ENCODE results near the gene EFNB3. TPM values are rescaled to one million over a fixed set of nuclear protein-coding genes. Genes with fewer than 3 reads are reported as not detected.

EFNB3 gene
- total RNA-seq, 1 donor from 2014 or later: 5.8 TPM

DNA sequence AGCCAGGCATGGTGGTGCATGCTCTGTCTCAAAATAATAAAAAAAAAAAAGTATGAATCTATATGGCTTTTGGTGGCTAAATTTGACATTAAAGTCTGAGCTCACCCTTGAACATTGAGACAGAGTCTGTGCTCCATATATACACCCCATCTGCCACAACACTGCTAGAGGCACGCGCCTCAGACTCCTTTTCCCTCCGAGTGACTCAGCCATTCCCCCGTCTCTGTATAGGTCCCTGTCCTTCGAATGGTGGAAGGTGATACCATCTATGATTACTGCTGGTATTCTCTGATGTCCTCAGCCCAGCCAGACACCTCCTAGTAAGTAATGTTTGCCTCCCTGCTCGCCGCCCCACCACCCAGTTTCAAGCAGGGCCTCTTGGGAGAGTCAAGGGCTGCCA, 4.5 kb upstream of the EFNB3 start:
- Histone ChIP-seq H3K27ac (no peak overlapping the region), H3K4me3 (no peak overlapping the region), H3K9me3 (ENCODE audit: low read depth) (no peaks in the 10 kb centered on the region), H3K36me3 (peaks cover 3% of the 10 kb centered on the region), H2AFZ (replicated peaks) (no peak overlapping the region), H3K4me2 (no peak overlapping the region), H4K20me1 (ENCODE audit: low read depth) (peaks cover 11% of the 10 kb centered on the region), H3F3A (ENCODE audit: low read depth) (peaks cover 14% of the 10 kb centered on the region), H3K4me1 (peaks cover 11% of the 10 kb centered on the region), H3K79me2 (ENCODE audit: low read depth) (no peaks in the 10 kb centered on the region), H3K27me3 (peaks cover 9% of the 10 kb centered on the region), H3K9ac (no peak overlapping the region)
- Mint-ChIP-seq H3K27me3 (ENCODE audit: insufficient read depth, low read depth) (peaks cover 3% of the 10 kb centered on the region), H3K36me3 (peaks cover 18% of the 10 kb centered on the region), H3K9me3 (no peaks in the 10 kb centered on the region), H3K4me3 (no peak overlapping the region), H3K4me1 (peaks cover 20% of the 10 kb centered on the region), H3K27ac (peak overlapping the region; percentile 32)
- DNase-seq (ENCODE audit: low spot score): no peak
- TF ChIP-seq EZH2 (IDR thresholded peaks at IDR 0.05): no peak
- TF ChIP-seq, protein P1, sequence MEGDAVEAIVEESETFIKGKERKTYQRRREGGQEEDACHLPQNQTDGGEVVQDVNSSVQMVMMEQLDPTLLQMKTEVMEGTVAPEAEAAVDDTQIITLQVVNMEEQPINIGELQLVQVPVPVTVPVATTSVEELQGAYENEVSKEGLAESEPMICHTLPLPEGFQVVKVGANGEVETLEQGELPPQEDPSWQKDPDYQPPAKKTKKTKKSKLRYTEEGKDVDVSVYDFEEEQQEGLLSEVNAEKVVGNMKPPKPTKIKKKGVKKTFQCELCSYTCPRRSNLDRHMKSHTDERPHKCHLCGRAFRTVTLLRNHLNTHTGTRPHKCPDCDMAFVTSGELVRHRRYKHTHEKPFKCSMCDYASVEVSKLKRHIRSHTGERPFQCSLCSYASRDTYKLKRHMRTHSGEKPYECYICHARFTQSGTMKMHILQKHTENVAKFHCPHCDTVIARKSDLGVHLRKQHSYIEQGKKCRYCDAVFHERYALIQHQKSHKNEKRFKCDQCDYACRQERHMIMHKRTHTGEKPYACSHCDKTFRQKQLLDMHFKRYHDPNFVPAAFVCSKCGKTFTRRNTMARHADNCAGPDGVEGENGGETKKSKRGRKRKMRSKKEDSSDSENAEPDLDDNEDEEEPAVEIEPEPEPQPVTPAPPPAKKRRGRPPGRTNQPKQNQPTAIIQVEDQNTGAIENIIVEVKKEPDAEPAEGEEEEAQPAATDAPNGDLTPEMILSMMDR (IDR thresholded peaks at IDR 0.05): no peak
- no peak for TF ChIP-seq EZH2phosphoT487 (IDR thresholded peaks at IDR 0.05)

- TF ChIP-seq, protein P1 (IDR thresholded peaks at IDR 0.05): no peak
- TF ChIP-seq EZH2 (IDR thresholded peaks at IDR 0.05): no peak
- TF ChIP-seq EZH2phosphoT487 (IDR thresholded peaks at IDR 0.05): no peak
Observed at GRCh38 chr17:7701681-7702080, 3.3 kb upstream of the EFNB3 start.

DNA sequence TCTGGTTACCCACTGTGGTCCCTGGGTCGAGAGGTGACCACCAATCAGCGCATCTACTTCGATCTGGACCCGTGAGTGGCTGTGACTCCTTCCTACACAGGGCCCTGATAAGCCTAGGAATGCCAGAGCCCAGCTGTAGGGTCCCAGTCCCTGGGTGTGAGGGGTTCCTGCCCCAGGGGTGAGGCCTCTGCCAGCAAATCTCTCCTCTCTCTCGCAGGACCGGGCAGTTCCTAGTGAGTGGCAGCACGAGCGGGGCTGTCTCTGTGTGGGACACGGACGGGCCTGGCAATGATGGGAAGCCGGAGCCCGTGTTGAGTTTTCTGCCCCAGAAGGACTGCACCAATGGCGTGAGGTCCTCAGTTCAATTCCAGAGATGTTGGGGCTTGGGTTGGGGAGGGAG, 2.2 kb upstream of the EFNB3 start:
- Mint-ChIP-seq H3K27me3 (ENCODE audit: insufficient read depth, low read depth) (peaks cover 6% of the 10 kb centered on the region), H3K36me3 (peaks cover 9% of the 10 kb centered on the region), H3K9me3 (no peaks in the 10 kb centered on the region), H3K4me1 (peaks cover 40% of the 10 kb centered on the region), H3K4me3 (no peak overlapping the region), H3K27ac (peak overlapping the region; percentile 99)
- DNase-seq (ENCODE audit: low spot score): no peak
- Histone ChIP-seq H3K9ac (no peak overlapping the region), H3K27ac (no peak overlapping the region), H2AFZ (replicated peaks) (no peak overlapping the region), H3K4me3 (no peak overlapping the region), H4K20me1 (ENCODE audit: low read depth) (peaks cover 29% of the 10 kb centered on the region), H3K27me3 (peaks cover 15% of the 10 kb centered on the region), H3K9me3 (ENCODE audit: low read depth) (no peaks in the 10 kb centered on the region), H3K4me1 (peaks cover 19% of the 10 kb centered on the region), H3K79me2 (ENCODE audit: low read depth) (peaks cover 4% of the 10 kb centered on the region), H3K36me3 (peaks cover 3% of the 10 kb centered on the region), H3F3A (ENCODE audit: low read depth) (peaks cover 22% of the 10 kb centered on the region), H3K4me2 (no peak overlapping the region)
- TF ChIP-seq EZH2 (IDR thresholded peaks at IDR 0.05) (no peak), EZH2phosphoT487 (IDR thresholded peaks at IDR 0.05) (no peak)
- TF ChIP-seq, protein P1 (IDR thresholded peaks at IDR 0.05): no peak

More at GRCh38 chr17:7701681-7702080, 3.3 kb upstream of the EFNB3 start:
- H3K4me2 ChIP-seq: no peak overlapping the region
- peaks cover 29% of the 10 kb centered on the region for H3K4me1 Mint-ChIP-seq
- H3F3A ChIP-seq (ENCODE audit: low read depth): peaks cover 19% of the 10 kb centered on the region
- no peaks in the 10 kb centered on the region for H3K9me3 Mint-ChIP-seq
- peaks cover 9% of the 10 kb centered on the region for H3K36me3 Mint-ChIP-seq
- peaks cover 4% of the 10 kb centered on the region for H3K27me3 Mint-ChIP-seq (ENCODE audit: insufficient read depth, low read depth)
- H3K9me3 ChIP-seq (ENCODE audit: low read depth): no peaks in the 10 kb centered on the region
- no peak for DNase-seq (ENCODE audit: low spot score)
- H2AFZ ChIP-seq (replicated peaks): no peak overlapping the region
- peaks cover 15% of the 10 kb centered on the region for H3K27me3 ChIP-seq
- no peak overlapping the region for H3K9ac ChIP-seq
- no peak overlapping the region for H3K27ac ChIP-seq
- H3K4me1 ChIP-seq: peaks cover 19% of the 10 kb centered on the region
- H3K4me3 Mint-ChIP-seq: peak overlapping the region; percentile 14
- H3K4me3 ChIP-seq: no peak overlapping the region
- peaks cover under 1% of the 10 kb centered on the region for H3K79me2 ChIP-seq (ENCODE audit: low read depth)
- H4K20me1 ChIP-seq (ENCODE audit: low read depth): peaks cover 20% of the 10 kb centered on the region
- H3K36me3 ChIP-seq: peaks cover 3% of the 10 kb centered on the region
- H3K27ac Mint-ChIP-seq: peak overlapping the region; percentile 81

Measured in neural progenitor cell (in vitro differentiated cells).